Nucleus accumbens (tissue), 56 donors: ENCODE results near the gene SOS2.
A peak's percentile ranks its signal among the peaks of the same experiment; 100 is the strongest.
"Not testable (repeated sequence)": the region's sequence is repeated elsewhere in the genome, so short reads cannot be mapped to it uniquely, and the experiment has no call there.

Source experiments
- DNase-seq, 56 donors: peaks; one replicate each; lab custom pipeline; 2025; lab: John Stamatoyannopoulos, UW

The SOS2 gene

GRCh38 chr14:50088117-50088515 is 143.3 kb downstream of the SOS2 start:
- no peak for DNase-seq

GRCh38 chr14:50087341-50088116 is 143.8 kb downstream of the SOS2 start:
- DNase-seq = no peak

GRCh38 chr14:50086321-50086711 is 145.1 kb downstream of the SOS2 start:
- no peak for DNase-seq

GRCh38 chr14:50085570-50086320 is 145.6 kb downstream of the SOS2 start:
- peak in 15 of 56 donors; percentile 1 to 61 (median 32) for DNase-seq

GRCh38 chr14:50084666-50085065 is 146.7 kb downstream of the SOS2 start:
- no peak for DNase-seq

GRCh38 chr14:50083467-50084337 is 147.7 kb downstream of the SOS2 start:
- DNase-seq = no peak

GRCh38 chr14:50082784-50083466 is 148.5 kb downstream of the SOS2 start:
- DNase-seq = no peak

GRCh38 chr14:50082308-50082742 is 149.1 kb downstream of the SOS2 start:
- DNase-seq = no peak

- DNase-seq = not testable (repeated sequence)
Measured at GRCh38 chr14:50079103-50079502, 152.3 kb downstream of the SOS2 start.

GRCh38 chr14:50073663-50074062 is 157.7 kb downstream of the SOS2 start:
- not testable (repeated sequence) for DNase-seq

- DNase-seq = no peak
Measured at GRCh38 chr14:50072395-50072794, 159.0 kb downstream of the SOS2 start.

GRCh38 chr14:50070840-50071548 is 160.4 kb downstream of the SOS2 start:
- no peak for DNase-seq

- DNase-seq = no peak
Measured at GRCh38 chr14:50070230-50070629, 161.1 kb downstream of the SOS2 start.

- no peak for DNase-seq
Measured at GRCh38 chr14:50069325-50069724, 162.1 kb downstream of the SOS2 start.

- DNase-seq = no peak
Measured at GRCh38 chr14:50068496-50068895, 162.9 kb downstream of the SOS2 start.

- no peak for DNase-seq
Measured at GRCh38 chr14:50067723-50068495, 163.5 kb downstream of the SOS2 start.
